ENCODE data around the gene ANKRD33B.

ANKRD33B gene

GRCh38 chr5:10672146-10673016 is 108.5 kb downstream of the ANKRD33B start:
- TF ChIP-seq GATA3 (IDR thresholded peaks at IDR 0.05; ENCODE audit: low read depth, low read length) (no peak), GATA2 (IDR thresholded peaks at IDR 0.05; ENCODE audit: low read depth, low read length) (no peak)

- TF ChIP-seq GATA2 (IDR thresholded peaks at IDR 0.05; ENCODE audit: low read depth, low read length) (no peak), GATA3 (IDR thresholded peaks at IDR 0.05; ENCODE audit: low read depth, low read length) (no peak)
Observed at GRCh38 chr5:10673017-10673389, 109.1 kb downstream of the ANKRD33B start.

GRCh38 chr5:10673407-10673806 is 109.5 kb downstream of the ANKRD33B start:
- no peak for TF ChIP-seq GATA3 (IDR thresholded peaks at IDR 0.05; ENCODE audit: low read depth, low read length)
- TF ChIP-seq GATA2 (IDR thresholded peaks at IDR 0.05; ENCODE audit: low read depth, low read length) = no peak

- TF ChIP-seq GATA3 (IDR thresholded peaks at IDR 0.05; ENCODE audit: low read depth, low read length) (no peak), GATA2 (IDR thresholded peaks at IDR 0.05; ENCODE audit: low read depth, low read length) (no peak)
Observed at GRCh38 chr5:10674096-10674495, 110.2 kb downstream of the ANKRD33B start.

GRCh38 chr5:10674582-10674981 is 110.7 kb downstream of the ANKRD33B start:
- TF ChIP-seq GATA3 (IDR thresholded peaks at IDR 0.05; ENCODE audit: low read depth, low read length) = no peak
- no peak for TF ChIP-seq GATA2 (IDR thresholded peaks at IDR 0.05; ENCODE audit: low read depth, low read length)

GRCh38 chr5:10675177-10675700 is 111.4 kb downstream of the ANKRD33B start:
- TF ChIP-seq GATA2 (IDR thresholded peaks at IDR 0.05; ENCODE audit: low read depth, low read length) = no peak
- no peak for TF ChIP-seq GATA3 (IDR thresholded peaks at IDR 0.05; ENCODE audit: low read depth, low read length)

GRCh38 chr5:10676224-10676623 is 112.4 kb downstream of the ANKRD33B start:
- TF ChIP-seq GATA2 (IDR thresholded peaks at IDR 0.05; ENCODE audit: low read depth, low read length) = peak; percentile 59; the same call in 1 of the 2 replicates
- no peak for TF ChIP-seq GATA3 (IDR thresholded peaks at IDR 0.05; ENCODE audit: low read depth, low read length)

GRCh38 chr5:10676946-10677345 is 113.1 kb downstream of the ANKRD33B start:
- no peak for TF ChIP-seq GATA2 (IDR thresholded peaks at IDR 0.05; ENCODE audit: low read depth, low read length)
- no peak for TF ChIP-seq GATA3 (IDR thresholded peaks at IDR 0.05; ENCODE audit: low read depth, low read length)

GRCh38 chr5:10677533-10677932 is 113.7 kb downstream of the ANKRD33B start:
- TF ChIP-seq GATA3 (IDR thresholded peaks at IDR 0.05; ENCODE audit: low read depth, low read length) (no peak), GATA2 (IDR thresholded peaks at IDR 0.05; ENCODE audit: low read depth, low read length) (no peak)

- TF ChIP-seq GATA2 (IDR thresholded peaks at IDR 0.05; ENCODE audit: low read depth, low read length) (no peak), GATA3 (IDR thresholded peaks at IDR 0.05; ENCODE audit: low read depth, low read length) (no peak)
Observed at GRCh38 chr5:10678244-10678643, 114.4 kb downstream of the ANKRD33B start.

- TF ChIP-seq GATA2 (IDR thresholded peaks at IDR 0.05; ENCODE audit: low read depth, low read length) (no peak), GATA3 (IDR thresholded peaks at IDR 0.05; ENCODE audit: low read depth, low read length) (no peak)
Observed at GRCh38 chr5:10679336-10679988, 115.6 kb downstream of the ANKRD33B start.

GRCh38 chr5:10680876-10681481 is 117.1 kb downstream of the ANKRD33B start:
- no peak for TF ChIP-seq GATA3 (IDR thresholded peaks at IDR 0.05; ENCODE audit: low read depth, low read length)
- no peak for TF ChIP-seq GATA2 (IDR thresholded peaks at IDR 0.05; ENCODE audit: low read depth, low read length)

GRCh38 chr5:10681731-10682679 is 118.1 kb downstream of the ANKRD33B start:
- TF ChIP-seq GATA3 (IDR thresholded peaks at IDR 0.05; ENCODE audit: low read depth, low read length) (no peak), GATA2 (IDR thresholded peaks at IDR 0.05; ENCODE audit: low read depth, low read length) (no peak)
